H1 (cell line): ENCODE measurements around the gene CSTF3. TPM values are rescaled to one million over a fixed set of nuclear protein-coding genes. Genes with fewer than 3 reads are reported as not detected.

Experiments used
- CTCF ChIA-PET: fragments of 300-600 bp; sonication (Branson Sonifier 250); formaldehyde crosslinking; loops from one replicate; lab custom pipeline; 2021; ENCODE audit not compliant: partially characterized antibody; lab: Charles Lee
- POLR2A ChIA-PET: fragments of 300-600 bp; sonication (Branson Sonifier 250); formaldehyde crosslinking; loops from one replicate; lab custom pipeline; 2021; ENCODE audit warnings: inconsistent platforms; ENCODE audit not compliant: partially characterized antibody; lab: Charles Lee
- DNase-seq, 2 experiments: peaks; one replicate each; pipeline versions ENCODE4 v3.0.0 to v3.0.0-alpha.2; 2010 to 2022; ENCODE audit warnings: low spot score in 2 of 2, low read depth in 1 of 2, mixed read lengths in 1 of 2
- FAIRE-seq: peaks from 2 replicates; lab custom pipeline; 2011; peaks lifted over from hg19 to GRCh38; lab: Jason Lieb, UNC
- H2AFZ ChIP-seq: 2 replicates; pipeline ENCODE4 v1.8.1; 2012; ENCODE audit warnings: low read length, inconsistent platforms
- H2AK5ac ChIP-seq: 2 replicates; pipeline ENCODE4 v1.6.1; 2013; ENCODE audit warnings: low read depth, low read length
- H2BK120ac ChIP-seq: replicated peaks from 2 replicates; pipeline ENCODE3; 2013; ENCODE audit warnings: low read depth, low read length, inconsistent platforms
- H2BK12ac ChIP-seq: 2 replicates; pipeline ENCODE4 v1.6.1; 2013; ENCODE audit warnings: low read depth, low read length
- H2BK15ac ChIP-seq: 2 replicates; pipeline ENCODE4 v1.6.1; 2013; ENCODE audit warnings: low read length
- H2BK20ac ChIP-seq: 2 replicates; pipeline ENCODE4 v1.6.1; 2013; ENCODE audit warnings: low read length
- H2BK5ac ChIP-seq: 2 replicates; pipeline ENCODE4 v1.6.1; 2013; ENCODE audit warnings: low read depth, low read length
- H3K14ac ChIP-seq: 2 replicates; pipeline ENCODE4 v1.6.1; 2013; ENCODE audit warnings: inconsistent platforms; ENCODE audit not compliant: insufficient read length
- H3K18ac ChIP-seq: 2 replicates; pipeline ENCODE4 v1.6.1; 2013; ENCODE audit warnings: low read length; ENCODE audit errors: extremely low read depth
- H3K23ac ChIP-seq: 2 replicates; pipeline ENCODE4 v1.6.1; 2013; ENCODE audit warnings: inconsistent platforms; ENCODE audit not compliant: insufficient read length
- H3K23me2 ChIP-seq: 2 replicates; pipeline ENCODE4 v1.6.1; 2013; ENCODE audit warnings: low read depth, low read length
- H3K27ac ChIP-seq: 2 replicates; pipeline ENCODE4 v1.6.1; 2011; ENCODE audit warnings: low read depth, low read length, inconsistent platforms
- H3K27me3 ChIP-seq, 4 experiments: replicated peaks in 1 of 4; 1 replicate in 1 of 4; 2 replicates in 3 of 4; pipeline versions ENCODE4 v1.6.1 to v1.8.1; 2011 to 2013; ENCODE audit warnings: low read length in 3 of 4, mild to moderate bottlenecking in 3 of 4, inconsistent platforms in 2 of 4, mixed read lengths in 2 of 4, moderate library complexity in 1 of 4; ENCODE audit not compliant: control insufficient read depth in 3 of 4, insufficient read depth in 3 of 4; ENCODE audit errors: extremely low read depth in 1 of 4
- H3K36me3 ChIP-seq, 4 experiments: 2 replicates each; pipeline versions ENCODE4 v1.6.1 to v1.8.1; 2011 to 2013; ENCODE audit warnings: mild to moderate bottlenecking in 4 of 4, low read length in 3 of 4, moderate library complexity in 2 of 4, control low read depth in 1 of 4, inconsistent platforms in 1 of 4; ENCODE audit not compliant: insufficient read depth in 4 of 4, control insufficient read depth in 2 of 4
- H3K4ac ChIP-seq: replicated peaks from 2 replicates; pipeline ENCODE3; 2013; ENCODE audit warnings: low read length, low read depth, mixed read lengths, inconsistent platforms; ENCODE audit not compliant: insufficient read length
- H3K4me1 ChIP-seq, 4 experiments: replicated peaks in 1 of 4; 1 replicate in 1 of 4; 2 replicates in 3 of 4; pipeline versions ENCODE4 v1.6.1 to v1.8.1; 2011 to 2013; ENCODE audit warnings: low read length in 3 of 4, inconsistent platforms in 2 of 4, mixed read lengths in 1 of 4; ENCODE audit not compliant: insufficient read depth in 4 of 4, control insufficient read depth in 3 of 4
- H3K4me2 ChIP-seq, 2 experiments: 2 replicates each; pipeline versions ENCODE4 v1.6.1 to v1.8.1; 2011 to 2013; ENCODE audit warnings: low read depth in 2 of 2, low read length in 2 of 2, control low read depth in 1 of 2, inconsistent platforms in 1 of 2, mild to moderate bottlenecking in 1 of 2; ENCODE audit not compliant: insufficient read depth in 1 of 2
- H3K4me3 ChIP-seq, 4 experiments: fragments of 200-600, 300-600 bp in 1 of 4; sonication (generic), shearing (Covaris generic), sonication (Bioruptor Twin) in 1 of 4; 2 replicates each; pipeline versions ENCODE4 v1.5.1 to v1.8.1; 2011 to 2016; ENCODE audit warnings: low read length in 4 of 4, low read depth in 3 of 4, control low read depth in 2 of 4, inconsistent platforms in 2 of 4, mild to moderate bottlenecking in 2 of 4, mixed read lengths in 1 of 4, moderate library complexity in 1 of 4; ENCODE audit not compliant: insufficient read depth in 2 of 4; ENCODE audit errors: extremely low read depth in 1 of 4
- H3K56ac ChIP-seq: replicated peaks from 2 replicates; pipeline ENCODE3; 2013; ENCODE audit warnings: low read depth, mild to moderate bottlenecking, mixed read lengths, low read length, inconsistent platforms; ENCODE audit not compliant: insufficient read length
- H3K79me1 ChIP-seq: 2 replicates; pipeline ENCODE4 v1.6.1; 2013; ENCODE audit warnings: low read depth, low read length, control low read depth
- H3K79me2 ChIP-seq, 2 experiments: 2 replicates each; pipeline versions ENCODE4 v1.6.1 to v1.8.1; 2012 to 2013; ENCODE audit warnings: low read length in 2 of 2, mild to moderate bottlenecking in 2 of 2, inconsistent platforms in 1 of 2; ENCODE audit not compliant: insufficient read depth in 2 of 2, control insufficient read depth in 1 of 2
- H3K9ac ChIP-seq, 4 experiments: replicated peaks in 1 of 4; 1 replicate in 1 of 4; 2 replicates in 3 of 4; pipeline versions ENCODE4 v1.6.1 to v1.8.1; 2011 to 2013; ENCODE audit warnings: low read depth in 3 of 4, low read length in 3 of 4, control low read depth in 2 of 4, mild to moderate bottlenecking in 2 of 4, moderate library complexity in 2 of 4, inconsistent platforms in 1 of 4; ENCODE audit errors: extremely low read depth in 1 of 4
- H3K9me3 ChIP-seq, 2 experiments: 2 replicates each; pipeline versions ENCODE4 v1.6.1 to v1.8.1; 2012 to 2013; ENCODE audit warnings: mild to moderate bottlenecking in 2 of 2, moderate library complexity in 2 of 2, control low read depth in 1 of 2, inconsistent platforms in 1 of 2, low read depth in 1 of 2, low read length in 1 of 2, mixed read lengths in 1 of 2; ENCODE audit not compliant: insufficient read depth in 2 of 2
- H4K20me1 ChIP-seq, 2 experiments: replicated peaks in 1 of 2; 2 replicates each; pipeline versions ENCODE3 to v1.8.1; 2011 to 2013; ENCODE audit warnings: inconsistent platforms in 2 of 2, low read length in 2 of 2, mild to moderate bottlenecking in 1 of 2; ENCODE audit not compliant: insufficient read depth in 2 of 2, control insufficient read depth in 1 of 2
- H4K5ac ChIP-seq: 2 replicates; pipeline ENCODE4 v1.6.1; 2013; ENCODE audit warnings: low read length, low read depth, mixed read lengths, inconsistent platforms; ENCODE audit not compliant: insufficient read length
- H4K8ac ChIP-seq: 2 replicates; pipeline ENCODE4 v1.8.0; 2013; ENCODE audit warnings: mild to moderate bottlenecking, moderate library complexity, low read length, inconsistent platforms; ENCODE audit not compliant: insufficient read depth; ENCODE audit errors: extremely low read depth
- H4K91ac ChIP-seq: replicated peaks from 2 replicates; pipeline ENCODE3; 2013; ENCODE audit warnings: low read length, mixed read lengths, inconsistent platforms; ENCODE audit not compliant: insufficient read length
- BRCA1 ChIP-seq: IDR thresholded peaks from 2 replicates; pipeline ENCODE4 v1.6.1; 2012; ENCODE audit warnings: low read depth, low read length, improper control_type of control experiment
- HDAC6 ChIP-seq: IDR thresholded peaks from one replicate; pipeline ENCODE4 v1.7.1; 2012; ENCODE audit warnings: low read depth, mild to moderate bottlenecking, inconsistent platforms, low read length, moderate library complexity
- JUND ChIP-seq: IDR thresholded peaks from 2 replicates; pipeline ENCODE4 v1.6.1; 2011; ENCODE audit warnings: mild to moderate bottlenecking, improper control_type of control experiment, low read length
- RBBP5 ChIP-seq: IDR thresholded peaks from 2 replicates; pipeline ENCODE4 v1.7.1; 2012; ENCODE audit warnings: low read depth, mild to moderate bottlenecking, inconsistent platforms, low read length, moderate library complexity, borderline replicate concordance
- SAP30 ChIP-seq: fragments of 300-600 bp; sonication (generic); IDR thresholded peaks from 2 replicates; pipeline ENCODE4 v1.7.1; 2012; ENCODE audit warnings: low read length, moderate library complexity, mild to moderate bottlenecking, inconsistent platforms; ENCODE audit not compliant: insufficient read depth, insufficient replicate concordance
- WGBS, 2 experiments: shearing (Covaris generic) in 1 of 2; methylation state at CpG; one replicate each; pipeline versions ENCODE4 v1.1.6 to v1.1.7; 2013 to 2015; ENCODE audit warnings: low lambda C conversion rate in 2 of 2, mixed read lengths in 2 of 2, inconsistent platforms in 1 of 2, low coverage in 1 of 2, missing lambda C conversion rate in 1 of 2; ENCODE audit not compliant: insufficient replicate concordance in 2 of 2, insufficient coverage in 1 of 2, insufficient read length in 1 of 2; ENCODE audit errors: extremely low coverage in 1 of 2, missing lambda C conversion rate in 1 of 2; 5-methylcytosine and 5-hydroxymethylcytosine counted together
- polyA plus RNA-seq, 7 experiments: library from polyadenylated mRNA; depleted of rRNA in 3 of 7; stranded (reverse) in 5 of 7; unstranded in 2 of 7; fragments of >200 nt in 5 of 7; fragments of 200-250 nt in 2 of 7; gene quantifications; 1 replicate in 5 of 7; 2 replicates in 1 of 7; 4 replicates in 1 of 7; pipeline versions ENCODE4 v1.2.1 to v1.2.3, GENCODE V29; 2011 to 2013; ENCODE audit warnings: missing spikeins in 2 of 7, mixed read lengths in 2 of 7
- total RNA-seq: library from RNA; stranded (reverse); fragmentation: NEBNext Ultra II Directional; extraction: Animal tissue kit (Norgen Biotek cat#: 25700); gene quantifications from 2 replicates; pipeline ENCODE4 v1.2.1, GENCODE V29; 2021

CSTF3 gene
- total and polyA plus RNA-seq, 2 of the 8 experiments (the other 6 are each of a cell fraction or from before 2014, with no cell fraction given): 22.3 to 54.7 TPM

DNA sequence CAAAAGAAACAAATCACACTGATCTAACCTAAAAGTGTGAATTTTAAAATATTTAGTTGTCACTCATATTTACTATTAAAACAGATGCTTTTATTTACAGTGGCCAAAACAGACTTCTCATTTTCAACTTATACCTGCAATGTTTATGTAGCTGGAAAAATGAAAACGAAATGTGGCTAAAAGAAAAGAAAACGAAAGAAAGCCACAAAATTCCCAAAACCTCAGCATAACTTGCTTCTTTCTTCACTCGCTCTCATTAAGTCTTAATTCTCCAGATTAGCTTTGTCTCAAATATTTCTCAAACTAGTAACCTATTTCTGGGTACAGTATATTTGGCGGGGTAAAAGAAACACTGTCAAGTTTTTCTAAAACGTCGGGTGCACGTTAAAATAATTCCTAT is 693 bp downstream of the CSTF3 start:
- H4K91ac ChIP-seq: no peak overlapping the region
- no peak overlapping the region for H2AK5ac ChIP-seq
- no peaks in the 10 kb centered on the region for H3K27me3 ChIP-seq
- H4K5ac ChIP-seq: no peak overlapping the region
- no peak overlapping the region for H2BK5ac ChIP-seq
- H3K4me2 ChIP-seq: peak overlapping the region; percentile 71 to 80
- H3K18ac ChIP-seq: no peak overlapping the region
- no peak overlapping the region for H3K14ac ChIP-seq
- H2BK15ac ChIP-seq: no peak overlapping the region
- H2BK20ac ChIP-seq: no peak overlapping the region
- no peak overlapping the region for H2AFZ ChIP-seq
- peaks cover 2% of the 10 kb centered on the region for H3K23me2 ChIP-seq
- peak overlapping the region; percentile 91 for H3K27ac ChIP-seq
- no peak overlapping the region for H4K8ac ChIP-seq
- no peak overlapping the region for H3K4ac ChIP-seq
- DNase-seq (no peak), FAIRE-seq (no peak)
- peaks cover 0 to 4% (median 0%) of the 10 kb centered on the region in 4 experiments; a peak in 1 of 8 replicates for H3K36me3 ChIP-seq
- peak overlapping the region; percentile 70 for H3K56ac ChIP-seq
- peak overlapping the region; percentile 83 to 98 (median 98) for H3K9ac ChIP-seq
- H2BK120ac ChIP-seq: no peak overlapping the region
- 1% methylated on average over 7 of the region's 7 CpGs; no CpG with 5 or more reads in 1 of the 2 experiments for WGBS, 2 experiments
- no peaks in the 10 kb centered on the region for H3K79me1 ChIP-seq
- H2BK12ac ChIP-seq: no peak overlapping the region
- H4K20me1 ChIP-seq: peaks cover 13 to 29% of the 10 kb centered on the region in 2 experiments
- peaks cover 47 to 66% of the 10 kb centered on the region in 2 experiments for H3K79me2 ChIP-seq
- H3K4me1 ChIP-seq: peaks cover 0 to 14% (median 1%) of the 10 kb centered on the region in 4 experiments; a peak in 1 of 7 replicates
- ChIA-PET CTCF (interaction anchor here (1.8 kb wide), 1 partner anchor 10 kb away, joined by 5 read pairs; no protein-coding TSS in a partner anchor), POLR2A (interaction anchor here (1.0 to 4.0 kb wide), 9 partner anchors 8 to 121 kb away, joined by 3 to 46 read pairs (median 5); partner anchors contain the start of gene TCP11L1)
- no peaks in the 10 kb centered on the region; a peak in 1 of 4 replicates for H3K9me3 ChIP-seq
- H3K4me3 ChIP-seq: peak overlapping the region; percentile 83 to 99 (median 99)
- H3K23ac ChIP-seq: no peak overlapping the region
- TF ChIP-seq BRCA1 (no peak), RBBP5 (no peak), JUND (no peak), SAP30 (no peak), HDAC6 (no peak)
